SK-N-MC (cell line): ENCODE data around the gene SPIRE2.

ENCODE experiments used
- FOXP2 ChIP-seq: optimal IDR thresholded peaks from 2 replicates; pipeline ENCODE3; 2011; ENCODE audit warnings: mild to moderate bottlenecking, moderate library complexity; ENCODE audit not compliant: insufficient read depth; ENCODE audit errors: extremely low read length, control extremely low read depth
- POLR2AphosphoS5 ChIP-seq: IDR thresholded peaks from 2 replicates; pipeline ENCODE4 v1.6.1; 2012; ENCODE audit warnings: mild to moderate bottlenecking, low read depth, low read length, borderline replicate concordance

DNA sequence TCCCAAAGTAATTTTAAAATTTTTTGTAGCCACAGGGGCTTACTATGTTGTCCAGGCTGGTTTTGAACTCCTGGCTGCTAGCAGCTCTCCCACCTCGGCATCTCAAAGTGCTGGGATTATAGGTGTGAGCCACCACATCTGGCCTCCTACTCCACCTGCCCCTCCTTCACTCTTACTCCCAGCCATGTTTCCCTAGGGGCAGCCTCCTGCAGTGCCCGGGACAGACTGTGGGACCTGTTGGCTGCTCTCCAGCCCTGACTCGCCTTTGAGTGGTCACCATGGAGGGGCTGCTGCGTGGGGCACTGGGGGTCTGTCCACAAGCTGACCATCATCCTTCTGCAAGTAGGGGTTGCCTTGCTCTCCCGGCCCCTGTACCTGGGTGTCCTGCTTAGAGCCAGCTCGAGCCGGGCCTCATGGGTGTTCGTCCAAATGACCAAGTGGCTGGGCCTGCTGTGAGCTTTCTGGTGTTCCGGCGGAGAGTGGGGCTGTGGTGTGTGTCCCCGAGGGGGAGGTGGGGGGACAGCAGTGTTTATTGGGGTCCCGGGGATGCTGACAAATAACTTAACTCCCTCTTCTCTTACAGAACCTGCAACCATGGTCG lies 16.6 kb downstream of the SPIRE2 start:
- TF ChIP-seq POLR2AphosphoS5 (no peak), FOXP2 (no peak)
